OCI-LY3 (cell line): ENCODE results near the gene SLC25A44.

Source experiments
- H2AFZ ChIP-seq: fragments of 200-600, 300-600 bp; shearing (Covaris generic); 2 replicates; pipeline ENCODE4 v1.6.0; 2014; ENCODE audit warnings: antibody characterized with exemption, low read depth, low read length
- H3K27ac ChIP-seq: fragments of 200-600, 300-600 bp; sonication (generic); 2 replicates; pipeline ENCODE4 v1.5.1; 2014; ENCODE audit warnings: mild to moderate bottlenecking, low read length, moderate library complexity, mixed read lengths
- H3K27me3 ChIP-seq: fragments of 200-600, 300-600 bp; sonication (generic); 2 replicates; pipeline ENCODE4 v1.6.1; 2014; ENCODE audit warnings: low read depth, low read length, mixed read lengths
- H3K36me3 ChIP-seq: fragments of 200-600, 300-600 bp; sonication (generic); replicated peaks from 2 replicates; pipeline ENCODE3; 2014; ENCODE audit warnings: low read depth, low read length, mixed read lengths
- H3K4me1 ChIP-seq: fragments of 300-600, 200-600 bp; sonication (generic); 2 replicates; pipeline ENCODE4 v1.6.1; 2014; ENCODE audit warnings: low read length, mixed read lengths
- H3K4me2 ChIP-seq: fragments of 200-600, 300-600 bp; sonication (generic); 2 replicates; pipeline ENCODE4 v1.6.1; 2014; ENCODE audit warnings: low read length, mixed read lengths
- H3K4me3 ChIP-seq: fragments of 300-600, 200-600 bp; sonication (generic); 2 replicates; pipeline ENCODE4 v1.5.1; 2014; ENCODE audit warnings: antibody characterized with exemption, mild to moderate bottlenecking, low read length, moderate library complexity
- H3K79me2 ChIP-seq: fragments of 300-600, 200-600 bp; shearing (Covaris generic); 2 replicates; pipeline ENCODE4 v1.6.1; 2014; ENCODE audit warnings: mild to moderate bottlenecking, low read length, mixed read lengths
- H3K9ac ChIP-seq: fragments of 300-600, 200-600 bp; shearing (Covaris generic); 2 replicates; pipeline ENCODE4 v1.6.0; 2014; ENCODE audit warnings: mild to moderate bottlenecking, low read length, moderate library complexity
- H3K9me3 ChIP-seq: fragments of 200-600, 300-600 bp; shearing (Covaris generic); 2 replicates; pipeline ENCODE4 v1.6.1; 2014; ENCODE audit warnings: low read length, mixed read lengths; ENCODE audit not compliant: insufficient read depth
- H4K20me1 ChIP-seq: fragments of 200-600, 300-600 bp; sonication (generic); 2 replicates; pipeline ENCODE4 v1.6.1; 2016; ENCODE audit warnings: low read length, mixed read lengths; ENCODE audit not compliant: insufficient read depth
- CTCF ChIP-seq: fragments of 200-600, 300-600 bp; sonication (generic); IDR thresholded peaks from 2 replicates; pipeline ENCODE4 v1.5.1; 2014; ENCODE audit warnings: antibody characterized with exemption, low read length, low read depth
- EZH2phosphoT487 ChIP-seq: fragments of 200-600 bp; shearing (Covaris generic); IDR thresholded peaks from 2 replicates; pipeline ENCODE4 v1.6.1; 2018; ENCODE audit warnings: antibody characterized with exemption, mixed run types, low read depth

The SLC25A44 gene

DNA sequence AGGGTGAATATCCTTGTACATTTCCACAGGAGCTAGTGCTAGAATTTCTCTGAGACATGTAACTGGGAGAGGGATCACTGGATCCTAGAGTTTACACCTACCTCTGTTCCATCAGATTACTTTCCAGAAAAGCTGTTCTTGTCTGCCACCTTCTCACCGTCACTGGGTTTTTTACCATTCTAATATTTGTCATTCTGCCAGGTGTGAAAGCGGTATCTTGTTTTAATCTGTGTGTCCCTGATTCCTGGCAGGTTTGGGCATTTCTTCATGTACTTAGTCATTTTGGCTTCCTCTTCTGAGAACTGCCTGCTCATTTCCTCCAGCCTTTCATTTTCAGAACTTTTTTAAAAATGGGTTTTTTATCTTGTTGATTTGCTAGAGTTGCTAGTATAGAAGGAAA lies 24.0 kb downstream of the SLC25A44 start:
- Histone ChIP-seq H4K20me1 (no peaks in the 10 kb centered on the region), H3K27me3 (no peaks in the 10 kb centered on the region), H3K9me3 (no peaks in the 10 kb centered on the region), H3K36me3 (peaks cover 14% of the 10 kb centered on the region), H3K4me3 (no peak overlapping the region), H3K27ac (peak overlapping the region; percentile 60), H3K79me2 (peaks cover 13% of the 10 kb centered on the region), H3K4me1 (peaks cover 22% of the 10 kb centered on the region), H3K9ac (no peak overlapping the region), H3K4me2 (peak overlapping the region; percentile 59), H2AFZ (no peak overlapping the region)
- TF ChIP-seq EZH2phosphoT487: no peak
- no peak for TF ChIP-seq CTCF

DNA sequence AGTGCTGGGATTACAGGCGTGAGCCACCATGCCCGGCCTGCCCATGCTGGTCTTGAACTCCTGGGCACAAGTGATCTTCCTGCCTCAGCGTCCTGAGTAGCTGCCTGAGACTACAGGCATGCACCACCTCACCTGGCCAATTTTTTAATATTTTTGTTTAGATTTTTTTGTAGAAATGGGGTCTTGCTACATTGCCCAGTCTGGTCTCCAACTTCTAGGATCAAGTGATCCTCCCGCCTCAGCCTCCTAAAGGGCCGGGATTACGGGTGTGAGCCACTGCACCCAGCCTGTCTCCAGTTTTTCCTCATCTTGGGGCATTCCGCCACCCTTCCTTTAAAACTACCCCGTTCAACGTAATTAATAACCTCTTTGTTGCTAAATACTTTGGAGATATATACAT lies 26.3 kb downstream of the SLC25A44 start:
- no peak overlapping the region for H3K9ac ChIP-seq
- H3K27me3 ChIP-seq: no peaks in the 10 kb centered on the region
- no peak for TF ChIP-seq CTCF
- no peak for TF ChIP-seq EZH2phosphoT487
- H3K9me3 ChIP-seq: no peaks in the 10 kb centered on the region
- no peak overlapping the region for H3K4me3 ChIP-seq
- no peaks in the 10 kb centered on the region; the same call in 1 of the 2 replicates for H3K79me2 ChIP-seq
- H4K20me1 ChIP-seq: no peaks in the 10 kb centered on the region
- H3K4me1 ChIP-seq: peaks cover 18% of the 10 kb centered on the region
- H3K36me3 ChIP-seq: peaks cover 23% of the 10 kb centered on the region
- H3K27ac ChIP-seq: no peak overlapping the region
- no peak overlapping the region for H2AFZ ChIP-seq
- H3K4me2 ChIP-seq: no peak overlapping the region

GRCh38 chr1:156221986-156222692 lies 28.2 kb downstream of the SLC25A44 start:
- H3K9ac ChIP-seq: no peak overlapping the region
- peaks cover 23% of the 10 kb centered on the region for H3K36me3 ChIP-seq
- H3K4me1 ChIP-seq: peaks cover 37% of the 10 kb centered on the region
- H3K27ac ChIP-seq: no peak overlapping the region
- H4K20me1 ChIP-seq: no peaks in the 10 kb centered on the region
- TF ChIP-seq EZH2phosphoT487: no peak
- TF ChIP-seq CTCF: no peak
- no peaks in the 10 kb centered on the region for H3K79me2 ChIP-seq
- no peaks in the 10 kb centered on the region for H3K27me3 ChIP-seq
- H3K4me3 ChIP-seq: no peak overlapping the region
- no peaks in the 10 kb centered on the region for H3K9me3 ChIP-seq
- no peak overlapping the region for H3K4me2 ChIP-seq
- H2AFZ ChIP-seq: no peak overlapping the region

GRCh38 chr1:156225677-156226014 lies 31.7 kb downstream of the SLC25A44 start:
- H3K4me2 ChIP-seq: peak overlapping the region; percentile 10
- H3K27ac ChIP-seq: peak overlapping the region; percentile 80

More at GRCh38 chr1:156225677-156226014, 31.7 kb downstream of the SLC25A44 start:
- no peak overlapping the region for H3K4me3 ChIP-seq
- TF ChIP-seq CTCF (no peak), EZH2phosphoT487 (no peak)
- H3K4me1 ChIP-seq: peaks cover 25% of the 10 kb centered on the region
- H3K27me3 ChIP-seq: no peaks in the 10 kb centered on the region
- no peaks in the 10 kb centered on the region for H3K9me3 ChIP-seq
- H3K36me3 ChIP-seq: peaks cover 29% of the 10 kb centered on the region
- 0 out of 2 replicates have a peak, but pooled peaks cover 6% of the 10 kb centered on the region for H4K20me1 ChIP-seq
- H2AFZ ChIP-seq: no peak overlapping the region
- H3K79me2 ChIP-seq: no peaks in the 10 kb centered on the region
- H3K9ac ChIP-seq: no peak overlapping the region
